Coronary artery (tissue), 2 donors: Measurements from ENCODE around the gene RHO.
A peak's percentile ranks its signal among the peaks of the same experiment; 100 is the strongest.
"Not testable (repeated sequence)": the region's sequence is repeated elsewhere in the genome, so short reads cannot be mapped to it uniquely, and the experiment has no call there.

Experiments
- DNase-seq: peaks from one replicate; pipeline ENCODE4 v3.0.0-alpha.2; 2017; ENCODE audit warnings: low spot score
- H3K27ac ChIP-seq, 2 donors: fragments of 200-600 bp; sonication (generic); one replicate each; pipeline ENCODE4 v1.5.1; 2016 to 2019
- H3K4me3 ChIP-seq: fragments of 200-600 bp; sonication (generic); 2 replicates; pipeline ENCODE4 v1.5.1; 2016; ENCODE audit warnings: mild to moderate bottlenecking, moderate library complexity
- CTCF ChIP-seq: fragments of 200-600 bp; sonication (generic); IDR thresholded peaks from one replicate; pipeline ENCODE4 v1.5.1; 2019; ENCODE audit warnings: antibody characterized with exemption

RHO gene

GRCh38 chr3:129498603-129499488, 29.6 kb upstream of the RHO start:
- not testable (repeated sequence) for DNase-seq, H3K4me3 ChIP-seq
- H3K27ac ChIP-seq: peak overlapping the region in 1 of 2 donors; percentile 40

GRCh38 chr3:129499604-129500333, 28.7 kb upstream of the RHO start:
- not testable (repeated sequence) for H3K4me3 ChIP-seq, DNase-seq
- H3K27ac ChIP-seq: peak overlapping the region in 1 of 2 donors; percentile 28

- DNase-seq: no peak
- Histone ChIP-seq H3K4me3 (no peak overlapping the region), H3K27ac (peak overlapping the region in 1 of 2 donors; percentile 28)
- no peak for TF ChIP-seq CTCF
Observed at GRCh38 chr3:129500334-129500658, 28.1 kb upstream of the RHO start.

GRCh38 chr3:129501630-129502029, 26.8 kb upstream of the RHO start:
- Histone ChIP-seq H3K4me3 (no peak overlapping the region), H3K27ac (no peak overlapping the region)
- DNase-seq: no peak
- TF ChIP-seq CTCF: no peak

GRCh38 chr3:129502641-129503408, 25.6 kb upstream of the RHO start:
- no peak for TF ChIP-seq CTCF
- DNase-seq: no peak
- H3K27ac ChIP-seq: no peak overlapping the region
- H3K4me3 ChIP-seq: no peak overlapping the region

GRCh38 chr3:129503471-129504291, 24.8 kb upstream of the RHO start:
- DNase-seq: no peak
- Histone ChIP-seq H3K27ac (no peak overlapping the region), H3K4me3 (no peak overlapping the region)
- no peak for TF ChIP-seq CTCF

GRCh38 chr3:129504471-129505100, 23.9 kb upstream of the RHO start:
- DNase-seq: no peak
- peak overlapping the region in 1 of 2 donors; percentile 59 for H3K27ac ChIP-seq
- H3K4me3 ChIP-seq: no peak overlapping the region
- no peak for TF ChIP-seq CTCF
